ENCODE data around the gene KCNA2.

KCNA2 gene

DNA sequence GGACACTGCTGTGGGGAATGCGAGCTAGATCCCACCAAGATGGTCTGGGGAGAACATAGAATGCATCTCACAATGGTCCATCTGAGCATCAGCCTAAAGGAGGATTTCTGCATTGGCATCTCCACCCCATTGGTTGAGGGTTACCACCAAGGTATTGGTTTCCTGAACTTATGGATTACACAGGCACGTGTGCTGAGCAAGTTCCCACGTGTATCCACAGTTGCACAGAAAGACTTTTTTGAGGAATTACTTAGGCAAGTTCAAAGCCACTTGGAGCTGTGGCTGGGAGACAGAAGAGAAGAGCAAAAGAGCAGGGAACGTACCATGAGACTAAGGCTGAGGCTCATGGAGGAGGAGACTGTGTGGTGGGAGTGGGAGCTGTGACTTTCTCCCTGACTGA is 43.1 kb downstream of the KCNA2 start:
- no peak for DNase-seq

- DNase-seq = no peak
Observed at GRCh38 chr1:110561596-110561995, 44.6 kb downstream of the KCNA2 start.

DNA sequence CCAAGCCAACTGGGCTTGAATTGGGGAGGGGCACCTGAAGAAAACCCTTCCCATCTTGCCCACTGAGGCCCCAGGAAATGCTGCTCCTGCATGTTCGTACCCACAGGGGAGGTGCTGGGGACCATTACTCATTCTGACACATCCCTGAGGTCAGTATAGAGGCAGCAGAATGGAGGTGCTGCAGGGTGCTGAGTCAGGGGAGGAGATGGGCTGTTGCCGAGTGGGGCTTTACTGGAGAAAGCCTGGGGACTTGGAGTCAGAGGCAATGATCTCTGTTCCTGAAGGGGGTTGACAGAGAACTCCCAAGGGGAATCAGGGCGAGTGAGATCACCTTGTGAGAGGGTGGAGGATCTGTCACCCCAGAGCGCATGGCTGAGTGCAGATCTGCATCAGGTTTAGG is 47.0 kb downstream of the KCNA2 start:
- DNase-seq = no peak

DNA sequence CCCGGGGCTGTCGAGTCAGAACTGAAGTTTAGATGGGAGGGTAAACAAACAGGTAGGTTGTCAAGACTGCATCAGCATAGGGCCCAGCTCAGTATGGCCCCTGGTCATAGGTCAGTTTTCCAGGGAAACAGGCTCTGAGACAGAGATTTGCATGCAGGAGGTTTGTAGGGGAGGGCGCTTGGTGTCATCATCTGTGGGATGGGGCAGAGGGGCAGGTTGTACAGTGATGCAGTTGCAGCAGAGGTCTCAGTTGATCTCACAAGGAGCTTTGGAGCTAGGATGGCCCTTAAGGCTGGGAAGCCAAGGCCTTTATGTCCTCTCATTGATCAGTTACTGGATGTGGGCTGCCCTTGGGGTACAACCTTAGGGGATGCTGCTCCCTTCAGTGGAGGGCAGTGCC is 48.7 kb downstream of the KCNA2 start:
- no peak for DNase-seq

GRCh38 chr1:110556471-110556807 is 49.7 kb downstream of the KCNA2 start:
- DNase-seq = no peak

DNA sequence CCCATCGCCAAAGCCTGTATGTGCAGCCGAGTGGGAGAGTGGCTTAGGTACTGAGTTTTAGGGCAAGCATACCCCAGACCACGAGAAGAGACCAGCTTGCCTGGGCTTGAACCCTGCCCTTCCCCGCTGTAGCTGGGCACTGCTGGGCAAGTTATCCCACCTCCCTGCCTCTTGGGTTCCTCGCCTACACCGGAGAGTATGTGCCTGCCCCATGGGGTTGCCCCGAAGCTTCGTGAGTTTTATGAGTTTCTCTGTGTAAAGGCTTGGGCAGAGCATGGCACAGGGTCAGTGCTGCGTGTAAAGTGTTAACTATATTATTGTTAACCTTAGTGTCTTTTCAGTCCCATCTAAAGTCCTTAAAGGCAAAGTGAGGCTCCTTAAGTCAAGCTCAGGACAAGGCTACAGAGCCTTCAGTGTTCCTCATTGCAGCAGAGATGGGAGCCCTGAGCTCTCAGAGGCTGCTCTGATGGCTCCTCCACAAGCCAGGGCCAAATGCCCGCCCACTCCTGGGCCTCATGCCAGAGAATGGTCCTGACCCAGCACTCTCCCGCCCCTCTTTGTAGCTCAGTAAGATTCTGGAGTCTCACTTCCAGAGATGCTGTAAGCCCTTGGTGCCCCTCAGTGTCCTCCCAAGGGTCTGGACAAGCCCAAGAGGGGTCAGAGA is 50.2 kb downstream of the KCNA2 start:
- peak; percentile 67 for DNase-seq

DNA sequence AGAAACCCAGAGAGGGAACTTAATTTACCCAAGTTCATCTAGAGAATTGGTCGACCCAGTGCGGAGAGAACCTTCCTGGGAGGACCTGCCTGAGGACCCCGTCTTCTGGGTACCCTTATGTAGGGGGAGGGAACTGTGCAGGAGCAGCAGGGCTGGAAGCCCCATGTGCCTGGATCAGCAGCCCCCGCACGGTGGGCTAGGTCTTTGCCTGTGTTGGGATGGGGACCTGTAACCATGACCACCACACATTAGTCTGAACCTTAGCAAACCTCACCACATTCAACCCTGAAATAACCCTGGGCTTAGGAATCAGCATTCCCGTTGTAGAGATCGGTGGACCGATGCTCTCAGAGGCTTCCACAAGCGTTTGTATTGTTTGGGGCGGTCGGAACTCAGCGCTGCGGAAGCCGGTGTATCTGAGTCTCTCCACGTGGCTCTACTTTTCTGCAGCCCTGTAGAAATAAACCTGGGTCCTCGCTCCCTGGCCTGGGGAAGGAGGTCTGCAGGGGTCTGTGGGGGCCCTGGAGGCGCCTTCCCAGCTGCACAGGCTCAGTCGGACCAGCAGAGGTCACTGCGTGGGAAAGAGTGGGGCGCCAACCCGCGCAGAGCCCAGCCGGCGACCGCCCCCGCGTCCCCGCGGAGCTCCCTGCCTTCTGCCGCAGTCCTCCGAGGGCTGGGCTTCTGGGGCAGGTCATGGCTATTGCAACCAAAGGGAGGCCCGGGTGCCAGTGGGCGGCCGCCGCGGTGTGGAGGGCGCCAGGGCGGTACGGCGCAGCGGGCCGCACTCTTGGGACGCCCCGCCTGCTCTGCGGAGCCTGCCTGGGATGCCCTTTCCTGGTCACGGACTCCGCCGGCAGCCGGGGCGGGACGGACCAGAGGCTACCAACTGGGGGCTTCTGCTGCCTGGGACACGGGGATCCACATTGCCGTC is 51.0 kb downstream of the KCNA2 start:
- DNase-seq = no peak

- DNase-seq = no peak
Observed at GRCh38 chr1:110551278-110551809, 54.8 kb downstream of the KCNA2 start.

DNA sequence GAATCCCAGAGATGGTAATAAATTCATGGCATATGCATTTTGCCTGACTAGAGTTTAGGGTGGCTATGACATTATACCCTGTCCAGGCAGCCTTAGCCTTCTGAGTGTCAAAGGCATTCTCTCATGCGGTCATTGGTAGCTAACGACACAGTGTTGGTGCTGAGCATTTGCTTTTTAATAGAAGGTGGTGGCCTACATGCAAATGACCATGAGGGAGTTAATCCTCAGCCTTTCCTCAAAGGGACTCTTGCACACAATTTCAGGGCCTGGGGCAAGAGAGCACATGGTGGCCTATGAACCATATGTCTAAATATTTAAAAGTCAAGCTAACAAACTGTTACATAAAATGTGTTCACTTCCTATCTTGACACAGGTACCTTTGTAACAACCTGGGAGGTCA is 56.3 kb downstream of the KCNA2 start:
- DNase-seq = no peak

- peak; percentile 32 for DNase-seq
Observed at GRCh38 chr1:110548381-110548780, 57.8 kb downstream of the KCNA2 start.

- DNase-seq = no peak
Observed at GRCh38 chr1:110547017-110547416, 59.1 kb downstream of the KCNA2 start.

DNA sequence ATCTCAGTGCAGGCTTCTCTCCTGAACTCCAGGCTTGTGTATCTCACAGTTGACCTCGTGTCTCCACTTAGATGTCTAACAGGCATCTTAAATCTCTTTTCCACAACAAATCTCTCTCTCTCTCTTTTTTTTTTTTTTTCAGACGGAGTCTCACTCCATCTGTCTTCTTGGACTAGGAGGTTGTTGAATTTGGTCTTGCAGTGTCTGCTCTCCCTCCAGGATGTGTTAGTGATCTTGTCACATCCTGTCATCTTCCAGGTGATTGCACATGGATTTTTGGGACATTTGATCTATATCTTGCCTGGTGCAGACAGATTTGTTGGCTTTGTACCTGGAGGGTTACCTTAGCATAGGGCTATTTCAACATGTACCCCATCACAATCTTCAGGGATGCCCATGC is 60.7 kb downstream of the KCNA2 start:
- DNase-seq = no peak

DNA sequence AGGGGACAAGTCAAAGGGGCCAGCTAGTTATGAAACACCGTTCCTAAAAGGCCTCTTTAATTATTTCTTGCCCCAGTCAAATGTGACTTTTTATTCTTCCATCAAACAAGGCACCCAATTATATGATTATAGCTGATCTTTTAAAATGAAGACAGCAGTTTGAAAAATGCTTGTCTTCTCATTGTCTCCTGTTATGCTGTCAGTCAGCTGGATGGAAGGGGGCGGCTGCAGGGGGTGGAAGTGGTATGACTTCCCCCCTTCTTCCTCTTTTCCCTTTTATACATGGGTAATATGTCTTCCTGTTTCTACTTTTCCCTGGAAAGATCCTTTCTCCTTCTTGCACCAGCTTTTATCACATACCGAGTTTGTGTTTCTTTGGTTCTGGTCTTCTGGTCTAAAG is 61.4 kb downstream of the KCNA2 start:
- no peak for DNase-seq

Measured in NCI-H1092 (cell line).